Prostate gland (tissue), 2 donors: ENCODE measurements around the gene PCK2.

Experiments
- CTCF ChIP-seq, 4 experiments: fragments of 200-600 bp in 2 of 4; fragments of 450-650 bp in 2 of 4; sonication (generic) in 2 of 4; IDR thresholded peaks; 1 replicate in 3 of 4; 2 replicates in 1 of 4; pipeline ENCODE4 v1.5.1; 2016 to 2019; ENCODE audit warnings: antibody characterized with exemption in 4 of 4, mild to moderate bottlenecking in 2 of 4, moderate library complexity in 2 of 4
- POLR2A ChIP-seq: fragments of 450-650 bp; IDR thresholded peaks from one replicate; pipeline ENCODE4 v1.6.1; 2016; ENCODE audit warnings: antibody characterized with exemption, mild to moderate bottlenecking
- POLR2AphosphoS5 ChIP-seq: sonication (generic); formaldehyde crosslinking; IDR thresholded peaks from one replicate; pipeline ENCODE4 v1.6.1; 2017; ENCODE audit warnings: antibody characterized with exemption

GRCh38 chr14:24057271-24057670 is 36.8 kb upstream of the PCK2 start:
- no peak for TF ChIP-seq CTCF (IDR thresholded peaks at IDR 0.05)
- TF ChIP-seq POLR2A = no peak
- no peak for TF ChIP-seq POLR2AphosphoS5
